Dedifferentiated amniotic fluid mesenchymal stem cell (primary cell): ENCODE data around the gene IDUA.
"Not testable (repeated sequence)": the region's sequence is repeated elsewhere in the genome, so short reads cannot be mapped to it uniquely, and the experiment has no call there.

ENCODE experiments used
- DNase-seq: peaks from one replicate; pipeline ENCODE4 v3.0.0-alpha.2; 2016; ENCODE audit errors: extremely low spot score

The IDUA gene

DNA sequence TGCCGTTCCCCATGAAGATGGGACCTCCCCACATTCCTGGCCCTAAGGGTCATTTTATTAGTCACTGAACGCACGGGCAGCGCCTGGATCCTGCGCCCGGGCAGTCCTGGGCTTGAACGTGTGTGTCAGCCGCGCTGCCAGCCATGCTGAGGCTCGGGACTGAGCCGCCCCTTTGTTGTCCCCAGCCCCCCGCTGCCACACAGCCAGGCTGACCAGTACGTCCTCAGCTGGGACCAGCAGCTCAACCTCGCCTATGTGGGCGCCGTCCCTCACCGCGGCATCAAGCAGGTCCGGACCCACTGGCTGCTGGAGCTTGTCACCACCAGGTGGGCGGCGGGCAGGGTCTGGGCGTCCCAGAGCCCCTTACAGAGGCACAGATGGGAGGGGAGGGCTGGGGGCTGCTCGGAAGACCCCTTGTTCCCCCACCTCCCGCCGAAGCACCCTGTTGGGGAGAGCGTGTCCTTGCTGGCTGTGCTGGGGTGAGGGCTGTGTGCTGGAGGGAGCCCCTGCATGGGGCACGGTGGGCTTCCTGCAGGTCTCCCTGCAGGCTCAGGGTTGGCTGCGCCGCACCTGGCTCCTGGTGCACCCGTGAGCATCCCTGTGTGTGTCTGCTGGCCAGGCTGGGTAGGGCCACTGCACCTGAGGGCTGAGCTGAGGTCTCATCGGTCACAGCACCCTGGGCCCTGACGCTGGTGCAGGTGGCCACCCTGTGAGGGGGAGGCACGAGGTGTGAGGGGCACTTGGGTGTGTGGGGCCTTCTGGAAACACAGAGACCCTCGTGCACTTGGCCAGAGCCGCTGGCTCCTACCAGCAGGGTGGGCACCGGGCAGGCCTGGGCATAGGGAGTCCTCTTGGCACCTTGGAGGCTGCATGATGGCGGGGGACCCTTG, 1.0 kb downstream of the IDUA start:
- no peak for DNase-seq

DNA sequence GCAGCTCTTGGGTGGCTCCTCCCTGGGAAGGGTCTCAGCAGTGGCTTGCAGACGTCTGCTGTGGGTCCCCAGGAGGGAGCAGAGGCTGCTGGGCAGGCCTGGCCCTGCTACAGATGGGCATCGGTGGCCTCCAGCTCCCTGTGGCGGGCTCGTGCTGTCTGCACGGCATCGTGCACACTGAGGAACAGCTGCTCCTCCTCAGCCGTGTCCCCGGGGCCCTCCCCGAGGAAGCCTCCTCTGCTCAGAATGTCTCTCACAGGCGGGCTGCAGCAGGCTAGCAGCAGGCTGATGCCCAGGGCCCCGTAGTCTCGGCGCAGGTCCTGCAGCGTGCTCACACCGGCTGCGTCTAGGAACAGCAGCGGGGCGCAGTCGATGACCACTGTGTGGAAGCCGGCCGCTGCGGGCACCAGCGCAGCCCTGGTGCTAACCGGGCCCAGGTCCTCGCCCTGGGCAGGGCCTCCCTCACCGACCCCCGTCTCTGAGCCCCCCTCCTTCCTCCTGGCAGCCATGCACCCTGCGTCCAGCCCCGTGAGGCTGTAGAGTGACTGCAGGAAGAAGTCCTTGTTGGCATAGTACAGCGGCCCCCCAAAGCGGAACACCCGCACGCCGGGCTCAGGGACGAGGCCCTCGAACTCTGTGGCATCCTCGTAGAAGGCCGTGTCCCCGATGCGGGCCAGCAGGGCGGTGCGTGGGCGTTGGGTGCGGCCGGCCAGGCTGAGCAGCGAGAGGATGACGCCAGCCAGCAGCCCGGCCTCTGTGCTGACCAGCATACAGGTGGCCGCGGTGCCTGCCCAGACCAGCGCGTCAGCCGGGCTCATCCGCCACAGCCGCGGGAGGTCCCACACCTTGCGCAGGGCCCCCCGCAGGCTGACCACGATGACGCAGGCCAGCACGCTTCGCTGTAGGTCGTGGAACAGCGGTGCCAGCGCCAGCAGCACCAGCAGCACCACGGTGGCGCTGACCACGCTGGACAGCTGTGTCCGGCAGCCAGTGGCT, 2.2 kb downstream of the IDUA start:
- no peak for DNase-seq

DNA sequence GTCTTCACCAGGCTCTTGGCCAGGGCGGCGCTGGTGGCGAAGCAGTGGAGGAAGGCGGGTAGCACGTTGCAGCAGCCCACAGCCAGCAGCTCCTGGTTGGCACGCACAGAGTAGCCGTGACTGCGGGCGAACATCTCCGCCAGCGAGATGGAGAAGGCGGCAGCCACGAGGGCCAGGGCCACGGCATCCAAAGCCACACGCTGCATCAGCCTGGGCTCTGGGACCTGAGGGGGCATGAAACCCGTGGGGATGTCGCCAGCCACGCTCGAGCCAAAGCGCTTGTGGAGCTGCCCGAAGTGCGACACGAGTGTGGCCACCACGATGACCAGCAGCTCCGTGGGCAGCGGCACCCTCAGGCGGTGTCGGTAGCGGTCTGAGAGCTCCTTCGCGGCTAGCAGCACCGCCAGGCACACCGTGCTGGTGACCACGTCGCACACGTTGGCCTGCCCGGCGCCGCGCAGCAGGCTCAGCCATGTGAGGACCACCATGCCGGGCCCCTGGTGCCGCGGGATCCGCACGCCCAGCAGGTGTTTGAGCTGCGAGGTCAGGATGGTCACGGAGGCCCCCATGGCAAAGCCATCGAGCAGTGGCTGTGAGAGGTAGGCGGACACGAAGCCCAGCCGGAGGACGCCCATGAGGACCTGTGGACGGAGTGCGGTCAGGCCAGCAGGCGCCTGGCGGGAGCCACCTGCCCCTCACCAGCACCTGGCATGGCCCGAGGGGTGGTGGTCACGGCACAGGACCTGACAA, 3.1 kb downstream of the IDUA start:
- no peak for DNase-seq

DNA sequence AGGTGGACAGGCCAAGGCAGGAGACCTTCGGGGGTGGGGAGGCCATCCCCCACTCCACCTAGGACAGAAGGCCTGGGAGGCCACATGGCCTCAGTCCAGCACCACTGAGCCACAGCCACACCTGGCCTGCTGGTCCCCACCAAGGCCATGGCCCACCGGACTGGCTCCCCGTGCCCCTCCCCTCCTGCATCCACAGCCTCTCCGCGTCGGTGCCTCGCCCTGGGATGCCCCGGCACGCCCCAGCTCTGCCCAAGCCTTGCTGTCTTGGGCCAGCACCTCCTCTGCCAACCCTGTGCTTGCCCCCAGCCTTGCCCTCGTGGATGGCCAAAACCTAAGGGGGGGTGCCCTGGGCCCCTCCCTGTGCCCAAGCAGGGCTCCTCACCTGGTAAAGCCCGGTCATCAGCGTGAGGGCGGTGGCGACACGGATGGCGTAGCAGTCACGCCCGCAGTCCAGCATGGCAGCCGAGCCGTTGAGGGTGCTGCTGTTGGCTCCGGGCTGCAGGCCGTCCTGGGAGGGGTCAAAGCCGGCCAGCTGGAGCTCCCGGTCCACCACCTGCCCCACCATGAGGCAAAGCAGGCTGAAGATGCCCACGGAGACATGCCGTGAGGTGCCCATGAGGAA, 4.0 kb downstream of the IDUA start:
- no peak for DNase-seq

DNA sequence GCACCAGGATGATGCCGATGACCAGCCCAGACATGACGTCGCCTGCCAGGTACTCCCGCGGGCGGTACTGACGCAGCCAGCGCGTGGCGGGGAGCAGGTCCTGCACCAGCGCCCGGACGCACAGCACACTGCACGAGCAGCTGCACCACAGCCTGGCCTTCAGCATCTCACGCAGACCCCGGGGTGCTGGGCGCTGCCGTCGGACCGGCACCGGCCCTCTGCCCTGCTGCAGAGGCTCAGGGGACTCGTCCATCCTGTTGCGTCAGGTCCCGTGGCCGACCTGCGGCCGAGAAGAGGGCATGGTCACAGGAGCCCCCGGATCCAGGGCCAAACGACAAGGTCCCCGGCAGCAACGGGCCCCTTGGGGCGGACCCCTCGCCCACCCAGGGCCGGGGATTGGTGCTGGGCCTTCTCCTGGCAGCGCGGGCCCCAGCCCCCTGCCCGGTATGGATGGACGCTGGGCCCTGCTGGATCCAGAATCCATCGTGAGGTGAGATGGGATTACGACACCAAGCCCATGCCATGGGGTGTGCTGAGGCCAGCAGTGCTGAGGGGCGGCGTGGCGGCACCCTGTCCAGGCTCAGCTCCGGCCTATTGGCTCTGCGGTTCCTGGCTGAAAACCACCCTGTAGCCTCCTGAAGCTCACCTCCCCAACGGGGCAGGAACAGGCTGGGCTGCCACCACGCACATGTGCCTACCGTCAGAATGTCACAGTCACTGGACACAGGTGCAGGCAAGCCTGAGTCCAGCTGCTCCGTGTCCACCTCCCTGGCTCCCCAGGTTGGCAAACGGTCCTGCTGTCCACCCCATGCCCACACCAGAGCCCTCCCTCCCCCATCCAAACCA, 4.8 kb downstream of the IDUA start:
- no peak for DNase-seq

DNA sequence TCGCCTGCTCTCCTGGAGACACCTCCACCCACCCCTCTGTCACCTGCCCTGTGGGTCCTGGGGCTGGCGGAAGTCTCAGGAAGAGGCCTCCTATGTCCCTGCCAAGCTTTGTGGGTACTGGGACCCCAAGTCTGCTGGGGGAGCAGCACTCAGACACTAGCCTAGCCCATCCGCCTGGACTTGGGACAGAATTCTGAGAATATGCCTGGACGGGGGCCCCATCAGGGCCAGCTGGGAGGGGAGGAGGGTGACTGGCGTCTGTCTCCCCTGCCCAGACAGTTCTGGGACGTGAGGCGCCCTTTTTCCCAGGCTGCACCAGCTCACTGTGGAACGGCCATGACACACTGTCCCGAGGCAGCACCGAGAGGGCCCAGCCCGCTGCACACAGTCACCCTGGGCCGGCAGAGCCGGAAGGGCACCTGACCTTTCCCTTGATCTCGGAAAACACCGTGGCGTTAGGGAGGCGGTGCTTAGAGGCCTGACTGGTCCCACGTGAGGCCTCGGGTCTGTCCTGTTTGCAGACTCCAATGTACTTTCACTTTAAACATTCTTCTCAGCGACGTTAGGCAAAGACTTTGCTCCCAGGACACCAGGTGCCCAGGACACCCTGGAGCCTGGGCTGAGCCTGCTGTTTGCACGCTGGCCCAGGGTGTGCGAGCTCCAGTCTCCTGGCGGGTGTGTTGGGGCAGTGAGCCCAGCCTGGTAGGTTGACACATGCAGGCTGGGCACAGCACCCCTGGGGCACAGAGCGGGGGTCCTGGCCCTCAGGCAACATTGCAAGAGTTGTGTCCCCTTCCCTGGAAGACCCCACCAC, 5.7 kb downstream of the IDUA start:
- DNase-seq = no peak

DNA sequence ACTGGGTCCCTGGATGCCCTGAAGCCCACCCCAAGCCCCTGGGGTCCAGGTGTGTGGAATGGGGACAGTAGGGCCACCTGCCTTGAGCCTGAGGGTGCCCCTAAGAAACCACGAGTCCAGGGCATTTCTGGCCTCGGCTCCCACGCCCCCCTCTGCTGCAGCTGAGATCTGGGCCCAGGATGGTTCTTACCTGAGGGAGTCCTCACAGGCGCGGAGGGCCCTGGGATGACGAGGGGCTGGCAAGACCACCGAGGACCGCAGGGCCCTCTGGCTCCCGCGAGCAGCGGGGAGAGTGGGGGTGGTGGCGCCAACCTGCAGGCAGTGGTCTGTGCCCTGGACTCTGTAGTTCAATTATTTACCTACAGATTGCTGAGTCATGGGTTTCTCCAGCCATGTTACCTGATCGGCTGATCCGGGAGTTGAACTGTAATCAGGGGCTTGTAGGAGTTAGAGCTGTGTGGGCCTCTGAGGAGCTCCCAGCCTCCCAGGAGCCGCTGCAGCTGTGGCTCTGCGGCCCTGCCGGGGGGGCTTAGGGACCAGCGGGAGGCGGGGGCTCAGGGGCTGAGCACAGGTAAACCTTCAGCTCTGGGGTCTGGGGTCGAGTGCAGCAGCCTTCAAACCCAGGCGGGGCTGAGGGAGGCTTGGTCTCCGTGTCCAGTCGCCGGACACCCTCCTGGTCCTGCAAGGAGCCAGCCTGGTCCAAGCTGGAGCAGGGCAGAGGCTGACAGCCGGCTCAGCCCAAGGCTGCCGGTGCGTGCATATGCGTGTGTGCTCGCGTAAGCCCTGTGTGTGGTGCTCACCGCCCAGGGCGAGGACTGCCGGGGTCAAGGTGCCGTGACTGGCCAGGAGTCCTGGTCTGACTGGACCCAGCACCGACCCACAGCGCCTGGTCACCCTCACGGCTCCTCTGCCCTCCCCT, 6.5 kb downstream of the IDUA start, which contains the start of gene SLC26A1:
Gene SLC26A1, minus strand, starts transcription at position 294 of the 919 bp plus-strand sequence. CDS start 1,701 bp downstream, outside the sequence.
- DNase-seq = no peak

DNA sequence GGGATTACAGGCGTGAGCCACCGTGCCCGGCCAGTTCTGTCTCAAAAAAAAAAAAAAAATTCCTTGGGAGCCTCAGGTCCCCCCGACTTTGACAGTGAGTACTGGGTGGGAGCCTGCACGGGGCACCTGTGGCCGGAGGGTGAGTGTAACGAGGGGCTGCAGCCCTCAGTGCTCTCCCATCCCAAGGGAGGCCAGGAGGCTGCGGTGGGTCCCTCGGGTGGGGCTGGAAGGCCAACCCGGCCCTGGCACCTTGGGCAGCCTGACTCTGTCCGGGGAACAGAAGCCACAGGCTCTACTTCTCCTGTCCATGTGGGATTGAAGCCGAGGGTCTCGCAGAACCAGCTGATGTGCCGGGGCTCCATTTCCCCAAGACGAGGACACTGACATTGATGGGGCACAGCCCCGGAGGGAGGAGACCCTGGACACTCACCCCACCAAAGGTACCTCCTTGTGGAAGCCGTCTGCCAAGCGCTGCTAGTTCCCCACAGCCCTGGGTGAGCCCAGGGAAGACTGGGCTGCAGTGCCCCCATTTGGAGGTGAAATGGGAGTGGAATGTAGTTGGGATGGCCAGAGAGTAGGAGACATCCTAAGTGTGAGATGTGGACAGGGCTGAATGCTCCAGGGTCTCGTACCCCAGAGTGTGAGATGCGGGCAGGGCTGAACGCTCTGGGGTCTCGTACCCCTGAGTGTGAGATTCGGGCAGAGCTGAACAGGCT, 8.6 kb downstream of the IDUA start:
- no peak for DNase-seq

DNA sequence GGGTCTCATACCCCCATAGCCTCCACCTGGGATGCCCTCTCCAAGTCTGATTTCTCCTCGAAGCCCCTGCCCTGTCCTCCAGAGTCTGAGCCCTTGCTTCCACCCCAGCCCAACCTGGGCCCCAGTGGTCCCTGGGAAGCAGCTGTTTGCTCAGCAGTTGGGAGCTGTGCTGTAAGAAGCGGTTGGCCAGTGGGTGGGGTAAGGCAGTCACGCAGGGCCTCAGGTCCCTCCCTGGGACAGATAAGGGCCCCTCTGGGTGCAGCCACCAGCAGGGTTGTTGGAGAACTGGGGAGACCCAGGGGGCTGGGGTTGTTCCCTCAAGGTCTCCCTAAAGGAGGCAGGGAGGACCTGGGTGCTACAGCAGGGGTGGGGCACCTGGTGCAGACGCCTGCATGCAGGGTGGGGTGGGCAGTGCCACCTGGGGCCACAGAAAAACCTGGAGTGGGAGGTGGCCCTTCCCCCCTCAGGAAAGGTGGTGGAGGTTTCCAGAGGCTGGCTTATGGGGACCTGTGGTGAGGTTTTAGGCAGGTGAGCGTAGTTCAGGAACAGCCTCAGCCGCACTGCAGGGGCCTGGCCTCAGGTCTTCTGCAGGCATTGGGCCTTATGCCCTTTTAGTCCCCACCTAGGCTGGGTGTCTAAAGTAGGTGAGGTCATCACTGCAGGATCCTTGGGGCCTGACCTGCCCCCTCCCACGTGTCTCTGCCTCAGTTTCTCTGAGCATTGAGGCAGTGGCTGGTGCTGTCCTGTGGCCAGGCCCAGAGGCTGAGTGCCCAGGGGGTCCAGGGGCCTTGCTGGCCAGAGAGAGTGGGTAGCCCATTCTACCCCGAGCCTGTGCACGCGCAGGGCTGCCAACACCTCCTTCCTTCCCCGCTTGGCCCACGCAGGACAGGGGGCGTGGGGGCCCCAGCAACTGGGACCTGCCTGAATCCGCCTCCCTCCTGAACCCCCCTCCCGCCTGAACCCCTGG, 9.5 kb downstream of the IDUA start:
- DNase-seq = no peak

DNA sequence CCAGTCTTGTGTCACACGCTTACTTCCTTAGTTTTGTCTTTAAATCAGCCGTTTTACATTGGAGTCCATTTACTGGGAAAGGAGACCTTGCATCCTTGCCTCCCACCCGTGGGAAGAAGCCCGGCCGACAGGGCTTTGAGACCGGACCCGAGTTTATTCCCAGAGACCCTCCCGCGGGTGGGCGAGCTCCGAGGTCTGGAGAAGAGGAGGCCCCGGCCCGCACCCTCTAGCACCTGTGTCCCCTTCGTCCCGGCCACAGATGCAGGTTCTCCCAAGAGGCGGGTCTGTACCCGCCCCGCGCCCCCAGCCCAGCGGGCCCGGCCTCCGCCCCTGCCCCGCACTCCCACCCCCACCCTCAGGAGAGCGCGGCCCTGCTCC, 10.1 kb downstream of the IDUA start:
- DNase-seq = no peak

DNA sequence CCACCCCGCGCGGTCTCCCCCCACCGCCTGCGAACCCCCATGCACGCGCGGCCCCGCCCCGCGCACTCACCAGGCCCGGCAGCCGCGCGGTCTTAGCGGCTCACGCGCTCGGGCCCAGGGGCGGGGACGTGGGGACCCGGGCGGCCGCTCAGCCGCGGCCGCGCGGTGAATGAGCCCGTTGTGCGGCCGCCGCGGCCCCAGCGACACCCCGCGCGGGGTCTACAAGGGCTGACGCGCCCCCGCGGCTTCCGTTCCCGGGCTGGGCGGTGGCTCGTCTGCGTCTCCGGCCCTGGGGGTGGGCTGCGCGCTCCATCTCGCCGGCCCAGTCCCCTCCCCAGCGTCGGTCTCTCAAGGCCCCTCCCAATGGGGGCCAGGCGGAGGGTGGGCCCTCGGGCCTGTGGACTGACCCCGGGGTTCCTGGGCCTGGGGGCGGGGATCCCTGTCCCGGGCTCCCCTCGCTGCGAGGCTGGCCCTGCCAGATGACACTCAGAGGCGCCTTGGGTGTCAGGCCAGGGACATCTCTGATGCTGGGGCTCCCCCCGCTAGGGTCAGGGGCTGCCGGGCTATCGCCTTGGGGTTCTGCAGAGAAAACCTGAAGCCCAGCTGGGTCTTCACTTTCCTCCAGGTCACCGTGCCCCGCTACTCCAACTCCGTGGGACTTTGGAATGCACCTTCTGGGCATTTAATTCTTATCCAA, 10.7 kb downstream of the IDUA start:
- no peak for DNase-seq

DNA sequence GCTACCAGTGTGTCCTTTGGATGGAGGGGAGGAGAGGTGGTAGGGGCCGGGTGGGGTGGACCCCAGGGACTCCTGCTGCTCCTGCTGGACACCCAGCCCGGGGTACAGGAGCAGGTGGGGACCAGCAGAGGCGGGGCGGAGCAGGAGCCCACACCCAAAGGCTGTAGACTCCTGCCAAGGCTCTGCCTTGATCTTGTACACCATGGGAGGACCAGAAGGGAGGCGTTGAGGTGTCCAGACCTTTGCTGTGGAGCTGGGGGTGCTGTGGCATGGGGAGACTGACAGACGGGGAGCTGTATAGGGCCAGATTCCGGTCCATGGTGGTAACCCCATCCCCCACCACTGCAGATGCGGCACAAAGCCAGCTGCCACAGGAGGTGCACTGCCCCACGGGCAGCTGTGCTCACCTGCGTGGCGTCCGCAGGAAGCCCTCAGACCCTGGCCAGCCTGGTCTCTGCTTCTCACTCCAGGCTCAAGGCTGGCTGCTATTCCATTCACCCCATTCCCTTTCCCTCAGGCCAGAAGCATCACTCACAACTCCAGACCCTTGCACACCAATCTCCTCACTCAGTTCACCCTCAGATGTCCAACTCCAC, 11.3 kb downstream of the IDUA start:
- DNase-seq = no peak

DNA sequence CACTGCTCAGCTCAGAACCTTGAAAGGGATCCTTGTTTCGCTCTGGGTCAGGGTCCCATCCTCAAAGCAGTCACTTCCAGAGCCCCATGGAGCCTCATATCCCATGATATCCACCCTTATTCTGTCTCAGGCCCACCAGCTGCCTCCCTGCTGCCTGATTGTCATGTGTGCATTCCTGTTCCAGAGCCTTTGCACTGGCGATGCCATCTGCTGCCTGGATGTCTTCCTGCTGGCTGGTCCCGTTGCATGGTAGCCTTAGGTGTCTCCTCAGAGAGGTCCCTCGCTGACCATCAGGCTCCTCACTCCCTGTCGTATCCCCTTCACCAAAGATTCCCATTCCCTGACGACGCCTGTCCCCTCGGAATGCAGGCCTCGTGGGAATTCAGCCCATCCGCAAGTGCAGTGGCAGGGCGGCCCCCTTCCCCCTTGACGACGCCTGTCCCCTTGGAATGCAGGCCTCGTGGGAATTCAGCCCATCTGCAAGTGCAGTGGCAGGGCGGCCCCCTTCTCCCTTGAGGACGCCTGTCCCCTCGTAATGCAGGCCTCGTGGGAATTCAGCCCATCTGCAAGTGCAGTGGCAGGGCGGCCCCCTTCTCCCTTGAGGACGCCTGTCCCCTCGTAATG, 12.5 kb downstream of the IDUA start:
- not testable (repeated sequence) for DNase-seq

DNA sequence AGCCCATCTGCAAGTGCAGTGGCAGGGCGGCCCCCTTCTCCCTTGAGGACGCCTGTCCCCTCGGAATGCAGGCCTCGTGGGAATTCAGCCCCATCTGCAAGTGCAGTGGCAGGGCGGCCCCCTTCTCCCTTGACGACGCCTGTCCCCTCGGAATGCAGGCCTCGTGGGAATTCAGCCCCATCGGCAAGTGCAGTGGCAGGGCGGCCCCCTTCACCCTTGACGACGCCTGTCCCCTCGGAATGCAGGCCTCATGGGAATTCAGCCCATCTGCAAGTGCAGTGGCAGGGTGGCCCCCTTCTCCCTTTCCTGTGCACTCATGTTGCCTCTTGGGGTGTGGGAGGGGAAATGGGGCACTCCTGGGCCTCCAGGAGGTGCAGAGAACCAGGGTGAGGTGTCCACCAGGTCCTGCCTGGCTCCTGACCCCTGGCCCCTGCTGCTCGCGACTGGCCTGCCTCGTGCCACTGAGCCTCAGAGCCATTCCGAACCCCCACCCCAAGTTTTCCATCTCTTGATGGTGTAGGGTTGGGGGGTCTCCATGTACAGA, 13.1 kb downstream of the IDUA start:
- DNase-seq = no peak
